ENCODE data around the gene RNF220. TPM values are rescaled to one million over a fixed set of nuclear protein-coding genes. Genes with fewer than 3 reads are reported as not detected.

The RNF220 gene
- total and polyA plus RNA-seq, 2 of the 4 experiments (the other 2 are of a cell fraction), result 71.8 to 77.1 TPM

DNA sequence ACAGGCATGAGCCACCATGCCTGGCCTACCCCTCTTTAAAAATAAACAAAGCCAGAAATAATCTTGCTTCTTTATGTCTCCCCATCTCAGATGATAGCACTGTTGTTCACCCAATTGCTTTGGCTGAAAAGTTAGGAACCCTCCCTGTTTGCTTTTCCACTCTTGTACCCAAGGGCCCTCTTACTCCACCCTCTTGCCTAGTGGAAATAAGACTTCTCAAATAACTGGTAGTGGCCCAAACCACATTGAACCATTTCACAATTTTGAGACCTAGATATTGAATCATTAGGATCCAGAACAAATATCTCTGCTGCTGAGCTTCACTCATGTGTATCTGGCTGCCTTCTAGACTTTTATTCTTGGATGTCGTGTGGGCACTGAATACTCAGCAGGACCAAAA is 37.7 kb downstream of the RNF220 start:
- no peak overlapping the region for H2AFZ ChIP-seq (replicated peaks; ENCODE audit: low read length, poor library complexity)
- dilution Hi-C loops (cut with HindIII; ENCODE audit: low sequenced_read_pairs, unreplicated experiment), result no loop called here
- H3K18ac ChIP-seq (ENCODE audit: low read depth, low read length), result no peak overlapping the region
- H2BK15ac ChIP-seq (ENCODE audit: low read depth, low read length), result no peak overlapping the region
- H3K79me1 ChIP-seq (ENCODE audit: low read depth in 1 of 2, low read length in 2 of 2), result no peaks in the 10 kb centered on the region
- no peak overlapping the region for H3K14ac ChIP-seq (replicated peaks; ENCODE audit: low read depth, low read length)
- peaks cover 15% of the 10 kb centered on the region for H3K27me3 ChIP-seq (ENCODE audit: control insufficient read depth, insufficient read depth, low read length)
- H3K4me1 ChIP-seq (ENCODE audit: control insufficient read depth, insufficient read depth, low read length), result no peaks in the 10 kb centered on the region
- no peak overlapping the region for H3K4me2 ChIP-seq (ENCODE audit: low read depth, low read length)
- H3K27ac ChIP-seq (ENCODE audit: insufficient read depth, low read length), result no peak overlapping the region
- in situ Hi-C loops (cut with MboI; ENCODE audit: low sequenced_read_pairs), result no loop called here
- POLR2A ChIA-PET (ENCODE audit: unreplicated experiment), result no interaction called here
- H3K4ac ChIP-seq (ENCODE audit: low read depth, low read length), result no peak overlapping the region
- H3K56ac ChIP-seq (ENCODE audit: extremely low read depth, insufficient read depth, low read length), result no peak overlapping the region
- no peak for ATAC-seq (ENCODE audit: low read depth)
- H2BK120ac ChIP-seq (ENCODE audit: low read depth, low read length), result no peak overlapping the region
- CTCF ChIA-PET, result no interaction called here
- H4K91ac ChIP-seq (ENCODE audit: insufficient read depth, low read depth, low read length), result no peak overlapping the region
- no peaks in the 10 kb centered on the region for H3K9me3 ChIP-seq (ENCODE audit: control insufficient read depth, insufficient read depth, low read length)
- H4K8ac ChIP-seq (ENCODE audit: low read depth in 2 of 2, low read length in 2 of 2), result no peak overlapping the region
- no peak overlapping the region for H3K4me3 ChIP-seq (ENCODE audit: insufficient read depth, low read depth, low read length)
- no peak overlapping the region for H3K9ac ChIP-seq (ENCODE audit: low read depth, low read length)
- no peak overlapping the region for H4K5ac ChIP-seq (ENCODE audit: low read depth, low read length)
- no peaks in the 10 kb centered on the region for H3K36me3 ChIP-seq (ENCODE audit: control insufficient read depth, insufficient read depth, low read length)
- H4K20me1 ChIP-seq (ENCODE audit: insufficient read depth, low read length), result no peaks in the 10 kb centered on the region
- TF ChIP-seq CEBPB (IDR thresholded peaks at IDR 0.05; ENCODE audit: low read depth, low read length), result no peak
- TF ChIP-seq MAZ (IDR thresholded peaks at IDR 0.05; ENCODE audit: borderline replicate concordance, low read depth, low read length), result no peak
- TF ChIP-seq RCOR1 (IDR thresholded peaks at IDR 0.05; ENCODE audit: insufficient replicate concordance, low read length), result no peak
- TF ChIP-seq, protein P1, sequence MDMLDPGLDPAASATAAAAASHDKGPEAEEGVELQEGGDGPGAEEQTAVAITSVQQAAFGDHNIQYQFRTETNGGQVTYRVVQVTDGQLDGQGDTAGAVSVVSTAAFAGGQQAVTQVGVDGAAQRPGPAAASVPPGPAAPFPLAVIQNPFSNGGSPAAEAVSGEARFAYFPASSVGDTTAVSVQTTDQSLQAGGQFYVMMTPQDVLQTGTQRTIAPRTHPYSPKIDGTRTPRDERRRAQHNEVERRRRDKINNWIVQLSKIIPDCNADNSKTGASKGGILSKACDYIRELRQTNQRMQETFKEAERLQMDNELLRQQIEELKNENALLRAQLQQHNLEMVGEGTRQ (IDR thresholded peaks at IDR 0.05; ENCODE audit: low read depth, low read length), result no peak
- intact Hi-C loops (cut with micrococcal nuclease), result no loop called here
- no peak overlapping the region for H2BK5ac ChIP-seq (ENCODE audit: low read depth, low read length, poor library complexity, severe bottlenecking)
- DNase-seq, result no peak
- H3K9me1 ChIP-seq (ENCODE audit: insufficient read depth, low read length), result no peaks in the 10 kb centered on the region
- BruUV-seq (replicated peaks), result no TSS peak
- no peak overlapping the region for H2AK9ac ChIP-seq (replicated peaks; ENCODE audit: low read depth, low read length, poor library complexity)
- H2BK20ac ChIP-seq (ENCODE audit: low read depth, low read length), result no peak overlapping the region
- H2AK5ac ChIP-seq (ENCODE audit: low read depth, low read length), result no peak overlapping the region
- WGBS, 2 experiments (ENCODE audit: extremely low coverage in 2 of 2, insufficient read length in 1 of 2), result no CpG with 5 or more reads among the region's 1 CpG
- H3K23ac ChIP-seq (ENCODE audit: low read depth, low read length), result no peak overlapping the region
